SK-N-SH (cell line): ENCODE data around the gene CDKAL1. TPM values are rescaled to one million over a fixed set of nuclear protein-coding genes. Genes with fewer than 3 reads are reported as not detected.

ENCODE experiments used
- CTCF ChIA-PET: fragments of 300-600, 350-600 bp; formaldehyde crosslinking; extraction: SDS; loops from one replicate; lab custom pipeline; 2021; lab: Yijun Ruan, JAX
- POLR2A ChIA-PET: fragments of 350-600 bp; sonication (Branson Sonifier 250); formaldehyde crosslinking; extraction: SDS; loops from one replicate; lab custom pipeline; 2020; ENCODE audit warnings: antibody characterized with exemption, inconsistent platforms; lab: Yijun Ruan, JAX
- DNase-seq: peaks from one replicate; pipeline ENCODE4 v3.0.0; 2012
- H2AFZ ChIP-seq: fragments of 200-600 bp; sonication (generic); 2 replicates; pipeline ENCODE4 v1.8.1; 2016; ENCODE audit warnings: antibody characterized with exemption, mild to moderate bottlenecking, low read depth
- H3F3A ChIP-seq: fragments of 200-600 bp; sonication (generic); replicated peaks from 2 replicates; pipeline ENCODE3; 2016; ENCODE audit warnings: antibody characterized with exemption, mild to moderate bottlenecking; ENCODE audit not compliant: insufficient read depth
- H3K27ac ChIP-seq, 2 experiments: fragments of 200-500 bp in 1 of 2; fragments of 200-600 bp in 1 of 2; sonication (Bioruptor generic) in 1 of 2; sonication (generic), shearing (Covaris generic) in 1 of 2; 2 replicates each; pipeline versions ENCODE4 v1.5.1 to v1.6.1; 2014 to 2016; ENCODE audit warnings: low read depth in 2 of 2, inconsistent platforms in 1 of 2, low read length in 1 of 2, mild to moderate bottlenecking in 1 of 2, mixed read lengths in 1 of 2
- H3K27me3 ChIP-seq: fragments of 200-600 bp; sonication (generic), shearing (Covaris generic); 2 replicates; pipeline ENCODE4 v1.6.1; 2016; ENCODE audit warnings: mixed run types; ENCODE audit not compliant: insufficient read depth
- H3K36me3 ChIP-seq, 2 experiments: fragments of 200-500 bp in 1 of 2; fragments of 200-600 bp in 1 of 2; sonication (Bioruptor generic) in 1 of 2; sonication (generic) in 1 of 2; replicated peaks in 1 of 2; 2 replicates each; pipeline versions ENCODE3 to v1.5.1; 2014 to 2016; ENCODE audit warnings: low read length in 1 of 2, mild to moderate bottlenecking in 1 of 2; ENCODE audit not compliant: insufficient read depth in 2 of 2, control insufficient read depth in 1 of 2
- H3K4me1 ChIP-seq, 2 experiments: fragments of 200-500 bp in 1 of 2; fragments of 200-600 bp in 1 of 2; sonication (Bioruptor generic) in 1 of 2; sonication (generic), shearing (Covaris generic) in 1 of 2; 2 replicates each; pipeline versions ENCODE4 v1.5.1 to v1.6.1; 2014 to 2016; ENCODE audit warnings: low read depth in 1 of 2, low read length in 1 of 2, mixed run types in 1 of 2; ENCODE audit not compliant: insufficient read depth in 2 of 2, control insufficient read depth in 1 of 2
- H3K4me2 ChIP-seq: fragments of 200-600 bp; sonication (generic), shearing (Covaris generic); 2 replicates; pipeline ENCODE4 v1.6.1; 2017; ENCODE audit warnings: mixed run types
- H3K4me3 ChIP-seq, 2 experiments: fragments of 200-500 bp in 1 of 2; fragments of 200-600 bp in 1 of 2; sonication (Bioruptor generic) in 1 of 2; sonication (generic), shearing (Covaris generic) in 1 of 2; 2 replicates each; pipeline versions ENCODE4 v1.5.1 to v1.8.1; 2014 to 2016; ENCODE audit warnings: low read depth in 2 of 2, inconsistent platforms in 1 of 2, low read length in 1 of 2, mild to moderate bottlenecking in 1 of 2, mixed read lengths in 1 of 2, moderate library complexity in 1 of 2
- H3K79me2 ChIP-seq: fragments of 200-600 bp; sonication (generic); 2 replicates; pipeline ENCODE4 v1.8.1; 2017; ENCODE audit warnings: mild to moderate bottlenecking; ENCODE audit not compliant: insufficient read depth
- H3K9ac ChIP-seq: fragments of 200-600 bp; sonication (generic); 2 replicates; pipeline ENCODE4 v1.6.1; 2017; ENCODE audit warnings: mixed run types
- H3K9me2 ChIP-seq: fragments of 200-600 bp; sonication (generic); 2 replicates; pipeline ENCODE4 v1.6.1; 2017; ENCODE audit warnings: mixed run types
- H3K9me3 ChIP-seq: fragments of 200-600 bp; sonication (generic); 2 replicates; pipeline ENCODE4 v1.6.1; 2017; ENCODE audit warnings: mixed run types, mild to moderate bottlenecking, moderate library complexity
- H4K20me1 ChIP-seq: fragments of 200-600 bp; sonication (generic); 2 replicates; pipeline ENCODE4 v1.6.1; 2017; ENCODE audit warnings: mild to moderate bottlenecking, mixed run types; ENCODE audit not compliant: insufficient read depth
- ELF1 ChIP-seq: IDR thresholded peaks from 2 replicates; pipeline ENCODE4 v1.4.0; 2012
- EZH2phosphoT487 ChIP-seq: fragments of 200-600 bp; sonication (generic); IDR thresholded peaks from 2 replicates; pipeline ENCODE4 v1.6.1; 2017; ENCODE audit warnings: low read depth, mixed run types, mild to moderate bottlenecking, antibody characterized with exemption, moderate library complexity, borderline replicate concordance
- FOSL2 ChIP-seq: IDR thresholded peaks from 2 replicates; pipeline ENCODE4 v1.4.0; 2012; ENCODE audit warnings: low read depth, mild to moderate bottlenecking, moderate library complexity, borderline replicate concordance
- FOXM1 ChIP-seq: IDR thresholded peaks from 2 replicates; pipeline ENCODE4 v1.4.0; 2012; ENCODE audit warnings: low read depth, mild to moderate bottlenecking
- IRF3 ChIP-seq: fragments of 150-350 bp; IDR thresholded peaks from 2 replicates; pipeline ENCODE4 v1.6.1; 2016; ENCODE audit warnings: mild to moderate bottlenecking, low read depth, low read length
- JUND ChIP-seq: IDR thresholded peaks from 2 replicates; pipeline ENCODE4 v1.4.0; 2012
- MAX ChIP-seq: IDR thresholded peaks from 2 replicates; pipeline ENCODE4 v1.4.0; 2012; ENCODE audit warnings: low read depth
- NRF1 ChIP-seq: IDR thresholded peaks from 2 replicates; pipeline ENCODE4 v1.6.1; 2012; ENCODE audit warnings: low read depth, mild to moderate bottlenecking, low read length
- PBX3 ChIP-seq: IDR thresholded peaks from 2 replicates; pipeline ENCODE4; 2012
- POLR2AphosphoS5 ChIP-seq: IDR thresholded peaks from 2 replicates; pipeline ENCODE4 v1.6.1; 2012; ENCODE audit warnings: low read depth, low read length
- RCOR1 ChIP-seq: fragments of 150-350 bp; IDR thresholded peaks from 2 replicates; pipeline ENCODE4 v1.6.1; 2017; ENCODE audit warnings: antibody characterized with exemption, low read length
- RXRA ChIP-seq: IDR thresholded peaks from 2 replicates; pipeline ENCODE4 v1.4.0; 2012; ENCODE audit warnings: low read depth, mild to moderate bottlenecking, borderline replicate concordance
- TAF1 ChIP-seq: IDR thresholded peaks from 2 replicates; pipeline ENCODE4 v1.6.1; 2012; ENCODE audit warnings: low read depth, mild to moderate bottlenecking, low read length, moderate library complexity, borderline replicate concordance
- TEAD4 ChIP-seq: IDR thresholded peaks from 2 replicates; pipeline ENCODE4 v1.4.0; 2012; ENCODE audit warnings: mild to moderate bottlenecking, borderline replicate concordance; ENCODE audit not compliant: insufficient read depth
- USF1 ChIP-seq: IDR thresholded peaks from 2 replicates; pipeline ENCODE4 v1.4.0; 2012; ENCODE audit warnings: low read depth, borderline replicate concordance
- USF2 ChIP-seq: fragments of 150-350 bp; IDR thresholded peaks from 2 replicates; pipeline ENCODE4 v1.6.1; 2017; ENCODE audit warnings: antibody characterized with exemption, low read length, low read depth, borderline replicate concordance
- YY1 ChIP-seq: IDR thresholded peaks from 2 replicates; pipeline ENCODE4 v1.4.0; 2012; ENCODE audit warnings: low read depth, mild to moderate bottlenecking
- WGBS: methylation state at CpG from one replicate; pipeline ENCODE4 v1.1.6; 2017; ENCODE audit warnings: low lambda C conversion rate; 5-methylcytosine and 5-hydroxymethylcytosine counted together
- polyA plus RNA-seq, 3 experiments: library from polyadenylated mRNA; depleted of rRNA; stranded (reverse); fragments of >200 nt; gene quantifications; 2 replicates each; pipeline ENCODE4 v1.2.3, GENCODE V29; 2012

Gene CDKAL1
- polyA plus RNA-seq, 1 of the 3 experiments (the other 2 are of a cell fraction) = 2.6 TPM

- H3K9me3 ChIP-seq = no peaks in the 10 kb centered on the region; the same call in 1 of the 2 replicates
- H3K4me3 ChIP-seq = no peak overlapping the region
- H3K9me2 ChIP-seq = no peaks in the 10 kb centered on the region
- H3K4me1 ChIP-seq = peaks cover 7 to 18% of the 10 kb centered on the region in 2 experiments
- no peak overlapping the region for H3K27ac ChIP-seq
- WGBS = 89% methylated on average over 4 of the region's 4 CpGs
- H3K27me3 ChIP-seq = no peaks in the 10 kb centered on the region
- H4K20me1 ChIP-seq = no peaks in the 10 kb centered on the region
- no peaks in the 10 kb centered on the region for H3K79me2 ChIP-seq
- no peak overlapping the region for H2AFZ ChIP-seq
- DNase-seq = no peak
- POLR2A ChIA-PET = no interaction called here
- TF ChIP-seq POLR2AphosphoS5 (no peak), USF2 (no peak), YY1 (no peak), RCOR1 (no peak)
- H3K9ac ChIP-seq = no peak overlapping the region
- no peaks in the 10 kb centered on the region for H3K36me3 ChIP-seq
- peaks cover 19% of the 10 kb centered on the region for H3F3A ChIP-seq
- no peak overlapping the region for H3K4me2 ChIP-seq
- CTCF ChIA-PET = interaction anchor here (1.0 kb wide), 1 partner anchor 14 kb away, joined by 3 read pairs; no protein-coding TSS in a partner anchor
Measured at GRCh38 chr6:20814494-20814893, 280.2 kb downstream of the CDKAL1 start.

- Histone ChIP-seq H3K9ac (no peak overlapping the region), H3K4me1 (peaks cover 2 to 12% of the 10 kb centered on the region in 2 experiments; a peak in 3 of 4 replicates), H3K79me2 (no peaks in the 10 kb centered on the region), H3K36me3 (no peaks in the 10 kb centered on the region), H3K9me2 (no peaks in the 10 kb centered on the region), H3K9me3 (no peaks in the 10 kb centered on the region; the same call in 1 of the 2 replicates), H3K4me2 (no peak overlapping the region), H3K4me3 (no peak overlapping the region; a peak in 1 of 4 replicates), H3F3A (peaks cover 14% of the 10 kb centered on the region), H2AFZ (no peak overlapping the region), H3K27me3 (no peaks in the 10 kb centered on the region), H4K20me1 (no peaks in the 10 kb centered on the region), H3K27ac (no peak overlapping the region; a peak in 1 of 4 replicates)
- DNase-seq = no peak
- TF ChIP-seq TEAD4 (no peak), FOXM1 (no peak), TAF1 (no peak), RXRA (no peak), MAX (no peak), JUND (no peak), NRF1 (no peak), IRF3 (no peak), FOSL2 (no peak), ELF1 (no peak), USF1 (no peak), EZH2phosphoT487 (no peak), YY1 (no peak), USF2 (no peak), PBX3 (no peak)
- POLR2A ChIA-PET = no interaction called here
- 83% methylated on average over 1 of the region's 1 CpG for WGBS
- CTCF ChIA-PET = interaction anchor here (0.8 kb wide), 1 partner anchor 12 kb away, joined by 3 read pairs; no protein-coding TSS in a partner anchor
Measured at GRCh38 chr6:20816126-20816525, 281.9 kb downstream of the CDKAL1 start.
